K562 (cell line): Measurements from ENCODE around the gene RXRB. TPM values are rescaled to one million over a fixed set of nuclear protein-coding genes. Genes with fewer than 3 reads are reported as not detected.
A peak's percentile ranks its signal among the peaks of the same experiment; 100 is the strongest.

Experiments
- AFF1 ChIP-seq, 2 experiments: fragments of 450-650 bp; IDR thresholded peaks; 2 replicates each; pipeline ENCODE4 v1.6.1; 2018; ENCODE audit warnings: mild to moderate bottlenecking in 2 of 2, low read depth in 1 of 2; ENCODE audit not compliant: partially characterized antibody in 2 of 2
- BACH1 ChIP-seq: fragments of 200-800 bp; sonication (Bioruptor generic); IDR thresholded peaks from 2 replicates; pipeline ENCODE4 v1.6.1; 2016; ENCODE audit warnings: missing genetic modification characterization, missing compliant biosample characterization
- CBFA2T3 ChIP-seq: fragments of 450-650 bp; IDR thresholded peaks from 2 replicates; pipeline ENCODE4 v1.6.1; 2017
- DPF2 ChIP-seq: fragments of 450-650 bp; IDR thresholded peaks from 2 replicates; pipeline ENCODE4 v1.6.1; 2016
- E2F3 ChIP-seq: fragments of 250-450 bp; sonication (Bioruptor Pico); IDR thresholded peaks from 2 replicates; pipeline ENCODE4 v1.4.0; 2020; ENCODE audit warnings: mild to moderate bottlenecking
- E4F1 ChIP-seq: fragments of 250-450 bp; sonication (Bioruptor Pico); IDR thresholded peaks from 2 replicates; pipeline ENCODE4 v1.5.0; 2021; ENCODE audit warnings: mild to moderate bottlenecking, borderline replicate concordance
- ID3 ChIP-seq, 2 experiments: fragments of 250-450 bp in 1 of 2; fragments of 450-650 bp in 1 of 2; sonication (Bioruptor Pico) in 1 of 2; IDR thresholded peaks; 2 replicates each; pipeline versions ENCODE4 v1.6.1 to v1.8.0; 2016 to 2021; ENCODE audit warnings: mild to moderate bottlenecking in 2 of 2, moderate library complexity in 2 of 2, missing compliant biosample characterization in 1 of 2, missing genetic modification characterization in 1 of 2
- MNT ChIP-seq, 2 experiments: fragments of 450-650 bp; conservative IDR thresholded peaks; 2 replicates each; pipeline ENCODE4 v1.6.1; 2017; ENCODE audit warnings: mild to moderate bottlenecking in 2 of 2, moderate library complexity in 2 of 2
- POLR3A ChIP-seq: IDR thresholded peaks from 2 replicates; pipeline ENCODE4 v1.6.1; 2011; ENCODE audit warnings: borderline replicate concordance, mild to moderate bottlenecking, moderate library complexity; ENCODE audit not compliant: insufficient read length, insufficient read depth; ENCODE audit errors: extremely low read depth
- SRSF7 ChIP-seq: fragments of 200-400 bp; formaldehyde crosslinking; optimal IDR thresholded peaks from 2 replicates; pipeline ENCODE3; 2017; ENCODE audit warnings: mild to moderate bottlenecking, low read depth, low read length
- TOE1 ChIP-seq, 2 experiments: fragments of 450-650 bp in 1 of 2; sonication (generic) in 1 of 2; formaldehyde crosslinking in 1 of 2; IDR thresholded peaks; 2 replicates each; pipeline versions ENCODE4 v1.7.1 to v1.8.0; 2016 to 2022; ENCODE audit warnings: borderline replicate concordance in 2 of 2, mild to moderate bottlenecking in 2 of 2, antibody characterized with exemption in 1 of 2, inconsistent platforms in 1 of 2, low read depth in 1 of 2, missing genetic modification reagents in 1 of 2, moderate library complexity in 1 of 2
- TRIM24 ChIP-seq, 2 experiments: fragments of 450-650 bp; IDR thresholded peaks; 2 replicates each; pipeline ENCODE4 v1.6.1; 2016
- ZBTB26 ChIP-seq: fragments of 450-650 bp; formaldehyde crosslinking; IDR thresholded peaks from 2 replicates; pipeline ENCODE4 v1.4.0; 2022; ENCODE audit warnings: missing genetic modification characterization
- ZNF57 ChIP-seq: fragments of 450-650 bp; formaldehyde crosslinking; IDR thresholded peaks from 2 replicates; pipeline ENCODE4 v1.4.0; 2020; ENCODE audit warnings: mild to moderate bottlenecking, moderate library complexity
- ZNF584 ChIP-seq: fragments of 200-800 bp; sonication (Bioruptor generic); IDR thresholded peaks from 2 replicates; pipeline ENCODE4 v1.6.1; 2016; ENCODE audit warnings: low read depth, mild to moderate bottlenecking, missing genetic modification characterization, missing compliant biosample characterization
- ZNF764 ChIP-seq: fragments of 250-450 bp; sonication (Bioruptor Pico); IDR thresholded peaks from 2 replicates; pipeline ENCODE4 v1.4.0; 2020; ENCODE audit warnings: low read depth, mild to moderate bottlenecking, moderate library complexity
- polyA plus RNA-seq, 8 experiments: library from polyadenylated mRNA; depleted of rRNA in 4 of 8; stranded (reverse) in 5 of 8; unstranded in 3 of 8; fragments of >200 nt; fragmentation: Nextera tagmentation in 2 of 8; fragmentation: Illumina TruSeq in 1 of 8; extraction: Ambion mirVana in 2 of 8; extraction: Trizol in 1 of 8; gene quantifications; 2 replicates each; pipeline versions ENCODE4 v1.2.1 to v1.2.3, GENCODE V29; 2011 to 2014; ENCODE audit warnings: inconsistent platforms in 1 of 8, missing spikeins in 1 of 8
- total RNA-seq, 7 experiments: library from RNA; depleted of rRNA in 6 of 7; stranded (reverse); fragments of >200 nt in 6 of 7; fragmentation: Illumina TruSeq in 2 of 7; extraction: Trizol in 2 of 7; gene quantifications; 2 replicates each; pipeline versions ENCODE4 v1.2.1 to v1.2.3, GENCODE V29; 2011 to 2021; ENCODE audit warnings: low replicate concordance in 1 of 7

The RXRB gene
- total and polyA plus RNA-seq, 9 of the 15 experiments (the other 6 are each of a cell fraction or from before 2014, with no cell fraction given) = 0.76 to 35.5 (median 18.4) TPM

- TF ChIP-seq AFF1 (IDR thresholded peaks at IDR 0.05; ENCODE audit: low read depth in 1 of 2, partially characterized antibody in 2 of 2) (peak in 1 of 2 experiments; percentile 40), ZNF57 (CRISPR knock-in tag) (no peak), TRIM24 (IDR thresholded peaks at IDR 0.05) (no peak), MNT (conservative IDR thresholded peaks at IDR 0.05) (no peak; a peak in 2 of 4 replicates), E2F3 (CRISPR knock-in tag) (no peak; the same call in 1 of the 2 replicates), TOE1 (IDR thresholded peaks at IDR 0.05; ENCODE audit: borderline replicate concordance) (0 out of 2 replicates have a peak, but pooled peaks have one; percentile 25), TOE1 (CRISPR knock-in tag; IDR thresholded peaks at IDR 0.05; ENCODE audit: borderline replicate concordance, low read depth) (no peak), SRSF7 (no peak), ZNF584 (CRISPR knock-in tag) (no peak), E4F1 (no peak), CBFA2T3 (no peak), ZNF764 (no peak), BACH1 (tag) (no peak), ID3 (CRISPR knock-in tag; IDR thresholded peaks at IDR 0.05) (no peak), ID3 (tag; IDR thresholded peaks at IDR 0.05) (peak; percentile 52; the same call in 1 of the 2 replicates), POLR3A (no peak), ZBTB26 (no peak), DPF2 (0 out of 2 replicates have a peak, but pooled peaks have one; percentile 40)
Observed at GRCh38 chr6:33248643-33248931, 48.1 kb upstream of the RXRB start (continued).
